H1 (cell line): ENCODE results near the gene KAZALD1. TPM values are rescaled to one million over a fixed set of nuclear protein-coding genes. Genes with fewer than 3 reads are reported as not detected.
A peak's percentile ranks its signal among the peaks of the same experiment; 100 is the strongest.

Experiments
- CTCF ChIA-PET: fragments of 300-600 bp; sonication (Branson Sonifier 250); formaldehyde crosslinking; loops from one replicate; lab custom pipeline; 2021; ENCODE audit not compliant: partially characterized antibody; lab: Charles Lee
- POLR2A ChIA-PET: fragments of 300-600 bp; sonication (Branson Sonifier 250); formaldehyde crosslinking; loops from one replicate; lab custom pipeline; 2021; ENCODE audit warnings: inconsistent platforms; ENCODE audit not compliant: partially characterized antibody; lab: Charles Lee
- DNase-seq, 2 experiments: peaks; one replicate each; pipeline versions ENCODE4 v3.0.0 to v3.0.0-alpha.2; 2010 to 2022; ENCODE audit warnings: low spot score in 2 of 2, low read depth in 1 of 2, mixed read lengths in 1 of 2
- FAIRE-seq: peaks from 2 replicates; lab custom pipeline; 2011; peaks lifted over from hg19 to GRCh38; lab: Jason Lieb, UNC
- H2AFZ ChIP-seq: 2 replicates; pipeline ENCODE4 v1.8.1; 2012; ENCODE audit warnings: low read length, inconsistent platforms
- H2AK5ac ChIP-seq: 2 replicates; pipeline ENCODE4 v1.6.1; 2013; ENCODE audit warnings: low read depth, low read length
- H2BK120ac ChIP-seq: replicated peaks from 2 replicates; pipeline ENCODE3; 2013; ENCODE audit warnings: low read depth, low read length, inconsistent platforms
- H2BK12ac ChIP-seq: 2 replicates; pipeline ENCODE4 v1.6.1; 2013; ENCODE audit warnings: low read depth, low read length
- H2BK15ac ChIP-seq: 2 replicates; pipeline ENCODE4 v1.6.1; 2013; ENCODE audit warnings: low read length
- H2BK20ac ChIP-seq: 2 replicates; pipeline ENCODE4 v1.6.1; 2013; ENCODE audit warnings: low read length
- H2BK5ac ChIP-seq: 2 replicates; pipeline ENCODE4 v1.6.1; 2013; ENCODE audit warnings: low read depth, low read length
- H3K14ac ChIP-seq: 2 replicates; pipeline ENCODE4 v1.6.1; 2013; ENCODE audit warnings: inconsistent platforms; ENCODE audit not compliant: insufficient read length
- H3K18ac ChIP-seq: 2 replicates; pipeline ENCODE4 v1.6.1; 2013; ENCODE audit warnings: low read length; ENCODE audit errors: extremely low read depth
- H3K23ac ChIP-seq: 2 replicates; pipeline ENCODE4 v1.6.1; 2013; ENCODE audit warnings: inconsistent platforms; ENCODE audit not compliant: insufficient read length
- H3K23me2 ChIP-seq: 2 replicates; pipeline ENCODE4 v1.6.1; 2013; ENCODE audit warnings: low read depth, low read length
- H3K27ac ChIP-seq: 2 replicates; pipeline ENCODE4 v1.6.1; 2011; ENCODE audit warnings: low read depth, low read length, inconsistent platforms
- H3K27me3 ChIP-seq, 4 experiments: replicated peaks in 1 of 4; 1 replicate in 1 of 4; 2 replicates in 3 of 4; pipeline versions ENCODE4 v1.6.1 to v1.8.1; 2011 to 2013; ENCODE audit warnings: low read length in 3 of 4, mild to moderate bottlenecking in 3 of 4, inconsistent platforms in 2 of 4, mixed read lengths in 2 of 4, moderate library complexity in 1 of 4; ENCODE audit not compliant: control insufficient read depth in 3 of 4, insufficient read depth in 3 of 4; ENCODE audit errors: extremely low read depth in 1 of 4
- H3K36me3 ChIP-seq, 4 experiments: 2 replicates each; pipeline versions ENCODE4 v1.6.1 to v1.8.1; 2011 to 2013; ENCODE audit warnings: mild to moderate bottlenecking in 4 of 4, low read length in 3 of 4, moderate library complexity in 2 of 4, control low read depth in 1 of 4, inconsistent platforms in 1 of 4; ENCODE audit not compliant: insufficient read depth in 4 of 4, control insufficient read depth in 2 of 4
- H3K4ac ChIP-seq: replicated peaks from 2 replicates; pipeline ENCODE3; 2013; ENCODE audit warnings: low read length, low read depth, mixed read lengths, inconsistent platforms; ENCODE audit not compliant: insufficient read length
- H3K4me1 ChIP-seq, 4 experiments: replicated peaks in 1 of 4; 1 replicate in 1 of 4; 2 replicates in 3 of 4; pipeline versions ENCODE4 v1.6.1 to v1.8.1; 2011 to 2013; ENCODE audit warnings: low read length in 3 of 4, inconsistent platforms in 2 of 4, mixed read lengths in 1 of 4; ENCODE audit not compliant: insufficient read depth in 4 of 4, control insufficient read depth in 3 of 4
- H3K4me2 ChIP-seq, 2 experiments: 2 replicates each; pipeline versions ENCODE4 v1.6.1 to v1.8.1; 2011 to 2013; ENCODE audit warnings: low read depth in 2 of 2, low read length in 2 of 2, control low read depth in 1 of 2, inconsistent platforms in 1 of 2, mild to moderate bottlenecking in 1 of 2; ENCODE audit not compliant: insufficient read depth in 1 of 2
- H3K4me3 ChIP-seq, 4 experiments: fragments of 200-600, 300-600 bp in 1 of 4; sonication (generic), shearing (Covaris generic), sonication (Bioruptor Twin) in 1 of 4; 2 replicates each; pipeline versions ENCODE4 v1.5.1 to v1.8.1; 2011 to 2016; ENCODE audit warnings: low read length in 4 of 4, low read depth in 3 of 4, control low read depth in 2 of 4, inconsistent platforms in 2 of 4, mild to moderate bottlenecking in 2 of 4, mixed read lengths in 1 of 4, moderate library complexity in 1 of 4; ENCODE audit not compliant: insufficient read depth in 2 of 4; ENCODE audit errors: extremely low read depth in 1 of 4
- H3K56ac ChIP-seq: replicated peaks from 2 replicates; pipeline ENCODE3; 2013; ENCODE audit warnings: low read depth, mild to moderate bottlenecking, mixed read lengths, low read length, inconsistent platforms; ENCODE audit not compliant: insufficient read length
- H3K79me1 ChIP-seq: 2 replicates; pipeline ENCODE4 v1.6.1; 2013; ENCODE audit warnings: low read depth, low read length, control low read depth
- H3K79me2 ChIP-seq, 2 experiments: 2 replicates each; pipeline versions ENCODE4 v1.6.1 to v1.8.1; 2012 to 2013; ENCODE audit warnings: low read length in 2 of 2, mild to moderate bottlenecking in 2 of 2, inconsistent platforms in 1 of 2; ENCODE audit not compliant: insufficient read depth in 2 of 2, control insufficient read depth in 1 of 2
- H3K9ac ChIP-seq, 4 experiments: replicated peaks in 1 of 4; 1 replicate in 1 of 4; 2 replicates in 3 of 4; pipeline versions ENCODE4 v1.6.1 to v1.8.1; 2011 to 2013; ENCODE audit warnings: low read depth in 3 of 4, low read length in 3 of 4, control low read depth in 2 of 4, mild to moderate bottlenecking in 2 of 4, moderate library complexity in 2 of 4, inconsistent platforms in 1 of 4; ENCODE audit errors: extremely low read depth in 1 of 4
- H3K9me3 ChIP-seq, 2 experiments: 2 replicates each; pipeline versions ENCODE4 v1.6.1 to v1.8.1; 2012 to 2013; ENCODE audit warnings: mild to moderate bottlenecking in 2 of 2, moderate library complexity in 2 of 2, control low read depth in 1 of 2, inconsistent platforms in 1 of 2, low read depth in 1 of 2, low read length in 1 of 2, mixed read lengths in 1 of 2; ENCODE audit not compliant: insufficient read depth in 2 of 2
- H4K20me1 ChIP-seq, 2 experiments: replicated peaks in 1 of 2; 2 replicates each; pipeline versions ENCODE3 to v1.8.1; 2011 to 2013; ENCODE audit warnings: inconsistent platforms in 2 of 2, low read length in 2 of 2, mild to moderate bottlenecking in 1 of 2; ENCODE audit not compliant: insufficient read depth in 2 of 2, control insufficient read depth in 1 of 2
- H4K5ac ChIP-seq: 2 replicates; pipeline ENCODE4 v1.6.1; 2013; ENCODE audit warnings: low read length, low read depth, mixed read lengths, inconsistent platforms; ENCODE audit not compliant: insufficient read length
- H4K8ac ChIP-seq: 2 replicates; pipeline ENCODE4 v1.8.0; 2013; ENCODE audit warnings: mild to moderate bottlenecking, moderate library complexity, low read length, inconsistent platforms; ENCODE audit not compliant: insufficient read depth; ENCODE audit errors: extremely low read depth
- H4K91ac ChIP-seq: replicated peaks from 2 replicates; pipeline ENCODE3; 2013; ENCODE audit warnings: low read length, mixed read lengths, inconsistent platforms; ENCODE audit not compliant: insufficient read length
- GABPA ChIP-seq: IDR thresholded peaks from 2 replicates; pipeline ENCODE4 v1.6.1; 2011; ENCODE audit warnings: mild to moderate bottlenecking, low read length, moderate library complexity, borderline replicate concordance; ENCODE audit not compliant: insufficient read depth
- WGBS, 2 experiments: shearing (Covaris generic) in 1 of 2; methylation state at CpG; one replicate each; pipeline versions ENCODE4 v1.1.6 to v1.1.7; 2013 to 2015; ENCODE audit warnings: low lambda C conversion rate in 2 of 2, mixed read lengths in 2 of 2, inconsistent platforms in 1 of 2, low coverage in 1 of 2, missing lambda C conversion rate in 1 of 2; ENCODE audit not compliant: insufficient replicate concordance in 2 of 2, insufficient coverage in 1 of 2, insufficient read length in 1 of 2; ENCODE audit errors: extremely low coverage in 1 of 2, missing lambda C conversion rate in 1 of 2; 5-methylcytosine and 5-hydroxymethylcytosine counted together
- polyA plus RNA-seq, 7 experiments: library from polyadenylated mRNA; depleted of rRNA in 3 of 7; stranded (reverse) in 5 of 7; unstranded in 2 of 7; fragments of >200 nt in 5 of 7; fragments of 200-250 nt in 2 of 7; gene quantifications; 1 replicate in 5 of 7; 2 replicates in 1 of 7; 4 replicates in 1 of 7; pipeline versions ENCODE4 v1.2.1 to v1.2.3, GENCODE V29; 2011 to 2013; ENCODE audit warnings: missing spikeins in 2 of 7, mixed read lengths in 2 of 7
- total RNA-seq: library from RNA; stranded (reverse); fragmentation: NEBNext Ultra II Directional; extraction: Animal tissue kit (Norgen Biotek cat#: 25700); gene quantifications from 2 replicates; pipeline ENCODE4 v1.2.1, GENCODE V29; 2021

The KAZALD1 gene
- total and polyA plus RNA-seq, 2 of the 8 experiments (the other 6 are each of a cell fraction or from before 2014, with no cell fraction given), result 0.65 to 1.9 TPM

DNA sequence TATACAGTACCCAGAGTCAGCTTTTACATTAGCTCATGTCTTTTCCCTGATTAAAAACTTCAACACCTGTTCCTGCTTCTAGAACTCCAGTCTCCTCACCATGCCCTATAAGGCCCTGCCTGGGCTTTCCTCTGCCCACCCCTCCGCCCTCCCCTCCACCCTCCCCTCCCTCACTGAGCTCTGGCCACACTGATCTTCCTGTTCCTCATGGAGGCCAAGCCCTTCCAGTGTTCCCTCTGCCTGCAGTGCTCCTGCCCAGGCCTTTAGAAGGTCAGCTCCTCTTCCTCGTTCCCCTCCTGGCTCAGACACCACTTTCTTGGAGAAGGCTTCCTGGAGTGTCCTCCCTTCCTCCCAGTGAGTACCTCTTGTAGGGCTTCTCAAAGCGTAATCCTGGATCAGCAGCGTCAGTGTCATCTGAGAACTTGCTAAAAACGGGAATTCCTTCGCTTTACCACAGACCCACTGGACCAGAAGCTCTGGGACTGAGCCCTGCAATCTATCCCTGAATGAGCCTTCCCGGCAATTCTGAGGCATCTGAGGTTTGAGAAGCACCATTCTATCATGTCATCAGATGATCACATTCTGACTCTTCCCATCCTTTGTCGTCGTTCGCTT, 34.6 kb upstream of the KAZALD1 start:
- peaks cover 16% of the 10 kb centered on the region for H3K23me2 ChIP-seq
- H2BK20ac ChIP-seq, result no peak overlapping the region
- 0 out of 4 replicates have a peak overlapping the region, but pooled peaks of 1 of the 2 experiments have one; percentile 31 for H3K4me2 ChIP-seq
- peak overlapping the region in 1 of 4 experiments; percentile 38; a peak in 1 of 7 replicates for H3K9ac ChIP-seq
- no peak overlapping the region for H4K91ac ChIP-seq
- H3K23ac ChIP-seq, result no peak overlapping the region
- H3K4me3 ChIP-seq, result no peak overlapping the region
- no peaks in the 10 kb centered on the region for H3K9me3 ChIP-seq
- H3K27me3 ChIP-seq, result peaks cover 1 to 18% (median 16%) of the 10 kb centered on the region in 4 experiments
- no peak overlapping the region for H3K56ac ChIP-seq
- no peak overlapping the region; the same call in 1 of the 2 replicates for H2AFZ ChIP-seq
- 77% methylated on average over 9 of the region's 10 CpGs; no CpG with 5 or more reads in 1 of the 2 experiments for WGBS, 2 experiments
- DNase-seq (no peak), FAIRE-seq (no peak)
- H4K8ac ChIP-seq, result no peak overlapping the region
- no peak overlapping the region for H4K5ac ChIP-seq
- no peak overlapping the region for H3K18ac ChIP-seq
- TF ChIP-seq GABPA, result no peak
- H2BK5ac ChIP-seq, result no peak overlapping the region
- no peaks in the 10 kb centered on the region for H4K20me1 ChIP-seq
- H2BK15ac ChIP-seq, result no peak overlapping the region
- no peak overlapping the region for H2AK5ac ChIP-seq
- H2BK120ac ChIP-seq, result no peak overlapping the region
- no peak overlapping the region for H3K27ac ChIP-seq
- H3K14ac ChIP-seq, result no peak overlapping the region
- H3K4ac ChIP-seq, result no peak overlapping the region
- no peak overlapping the region; the same call in 1 of the 2 replicates for H2BK12ac ChIP-seq
- peaks cover 0 to 21% (median 15%) of the 10 kb centered on the region in 4 experiments; a peak in 6 of 7 replicates for H3K4me1 ChIP-seq
- no peaks in the 10 kb centered on the region; the same call in 1 of the 2 replicates for H3K79me1 ChIP-seq
- H3K36me3 ChIP-seq, result no peaks in the 10 kb centered on the region
- no peaks in the 10 kb centered on the region for H3K79me2 ChIP-seq
- POLR2A ChIA-PET, result interaction anchor here (0.8 to 1.4 kb wide), 3 partner anchors 13 to 28 kb away, joined by 3 read pairs; partner anchors contain the start of gene LZTS2
- CTCF ChIA-PET, result interaction anchor here (0.6 to 51.8 kb wide), 13 partner anchors 10 to 459 kb away, joined by 3 to 2176 read pairs (median 3); partner anchors contain the start of genes KAZALD1 and LZTS2
